Brain pericyte (primary cell): Measurements from ENCODE around the gene CGREF1.
"Not testable (repeated sequence)": the region's sequence is repeated elsewhere in the genome, so short reads cannot be mapped to it uniquely, and the experiment has no call there.

ENCODE experiments used
- DNase-seq: peaks from one replicate; pipeline ENCODE4 v3.0.0-alpha.2; 2012; ENCODE audit warnings: low read depth, low spot score

Gene CGREF1

GRCh38 chr2:27137322-27137935 lies 18.5 kb upstream of the CGREF1 start:
- no peak for DNase-seq

GRCh38 chr2:27136751-27137150 lies 17.8 kb upstream of the CGREF1 start:
- DNase-seq: no peak

GRCh38 chr2:27135478-27135955 lies 16.6 kb upstream of the CGREF1 start:
- DNase-seq: no peak

DNA sequence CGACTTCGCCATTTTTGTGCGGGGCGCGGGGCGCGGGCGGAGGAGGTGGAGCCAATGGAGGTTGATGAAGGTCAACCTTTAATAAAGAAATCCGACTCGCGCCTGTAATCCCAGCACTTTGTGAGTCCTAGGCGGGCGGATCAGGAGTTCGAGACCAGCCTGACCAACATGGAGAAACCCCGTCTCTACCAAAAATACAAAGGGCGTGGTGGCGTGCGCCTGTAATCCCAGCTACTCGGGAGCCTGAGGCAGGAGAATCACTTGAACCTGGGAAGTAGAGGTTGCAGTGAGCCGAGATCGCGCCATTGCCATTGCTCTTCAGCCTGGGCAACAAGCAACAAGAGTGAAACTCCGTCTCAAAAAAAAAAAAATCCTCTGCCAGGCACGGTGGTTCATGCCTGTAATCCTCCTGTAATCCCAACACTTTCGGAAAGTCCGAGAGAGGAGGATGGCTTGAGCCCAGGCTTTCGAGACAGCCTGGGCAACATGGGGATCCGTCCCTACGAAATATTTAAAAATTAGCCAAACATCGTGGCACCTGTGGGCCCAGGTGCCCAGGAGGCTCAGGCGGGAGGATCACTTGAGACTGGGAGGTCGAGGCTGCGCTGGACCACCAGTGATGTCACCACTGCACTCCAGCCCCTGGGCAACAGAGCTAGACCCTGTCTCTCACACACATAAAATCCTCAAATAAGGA lies 16.0 kb upstream of the CGREF1 start:
- DNase-seq: no peak

DNA sequence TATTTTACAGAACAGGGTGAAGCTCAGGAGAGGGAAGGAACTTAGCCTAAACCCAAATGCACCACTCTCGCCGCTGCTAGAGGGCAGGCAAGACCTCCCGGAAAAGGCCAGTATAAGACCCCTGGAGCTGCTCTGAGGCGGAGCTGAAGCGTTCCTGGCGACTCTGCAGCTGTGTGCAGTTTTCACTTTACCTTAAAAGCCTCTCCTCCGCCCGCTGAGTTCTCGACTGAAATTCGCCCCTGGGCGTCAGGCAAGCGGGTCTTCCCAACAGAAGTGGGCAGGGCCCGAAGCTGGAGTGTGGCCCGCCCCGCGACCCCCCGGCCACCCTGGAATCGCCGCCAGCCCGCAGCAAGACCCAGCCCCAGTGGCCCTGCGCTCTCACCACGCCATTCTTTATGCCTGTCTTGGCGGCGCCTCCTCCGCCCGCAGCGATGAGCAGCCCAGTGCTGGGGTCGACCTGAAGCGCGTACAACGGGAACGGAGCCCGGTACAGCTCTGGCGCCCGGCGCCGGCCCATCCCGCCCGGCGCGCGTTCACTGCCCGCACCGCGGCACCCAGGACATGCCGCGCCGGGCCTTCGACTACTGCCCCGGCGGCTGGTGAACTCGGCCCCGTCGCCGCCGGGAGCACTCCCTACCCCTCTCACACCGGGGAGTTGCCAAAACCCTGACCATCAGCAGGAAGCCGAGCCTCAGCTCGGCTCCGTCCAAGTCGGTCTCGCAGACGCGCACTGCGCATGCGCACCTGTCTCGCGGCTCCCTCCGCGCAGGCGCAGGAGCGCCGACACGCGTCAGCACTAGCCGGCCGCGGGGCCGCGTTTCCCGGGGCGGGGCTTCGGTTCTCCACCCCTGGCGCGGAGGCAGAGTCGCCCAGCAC lies 15.2 kb upstream of the CGREF1 start, which contains the start of gene PREB:
Gene PREB, minus strand, starts transcription at position 732 of the 876 bp plus-strand sequence. Its CDS starts 215 bp downstream, at position 517.
- DNase-seq: peak; percentile 91

- no peak for DNase-seq
Measured at GRCh38 chr2:27133195-27133875, 14.4 kb upstream of the CGREF1 start.

GRCh38 chr2:27131429-27131828 lies 12.5 kb upstream of the CGREF1 start:
- no peak for DNase-seq

DNA sequence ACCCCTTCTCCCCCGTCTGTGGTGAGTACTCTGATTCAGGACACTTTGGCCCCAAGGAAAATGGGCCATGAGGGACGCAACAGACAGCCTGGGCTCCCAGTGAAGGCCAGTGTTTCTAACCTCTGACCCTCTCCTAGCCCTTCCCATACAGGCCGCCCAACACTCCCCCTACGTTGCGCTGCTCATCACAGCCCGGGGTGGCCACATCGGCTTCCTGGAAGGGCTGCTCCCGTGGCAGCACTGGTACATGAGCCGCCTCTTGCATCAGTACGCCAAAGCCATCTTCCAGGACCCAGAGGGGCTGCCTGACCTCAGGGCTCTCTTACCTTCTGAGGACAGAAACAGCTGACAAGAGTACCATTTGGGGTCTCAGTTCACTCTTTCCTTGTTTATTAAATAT lies 11.5 kb upstream of the CGREF1 start:
- no peak for DNase-seq

GRCh38 chr2:27128668-27129571 lies 10.0 kb upstream of the CGREF1 start:
- DNase-seq: no peak

- no peak for DNase-seq
Measured at GRCh38 chr2:27127883-27128667, 9.1 kb upstream of the CGREF1 start.

DNA sequence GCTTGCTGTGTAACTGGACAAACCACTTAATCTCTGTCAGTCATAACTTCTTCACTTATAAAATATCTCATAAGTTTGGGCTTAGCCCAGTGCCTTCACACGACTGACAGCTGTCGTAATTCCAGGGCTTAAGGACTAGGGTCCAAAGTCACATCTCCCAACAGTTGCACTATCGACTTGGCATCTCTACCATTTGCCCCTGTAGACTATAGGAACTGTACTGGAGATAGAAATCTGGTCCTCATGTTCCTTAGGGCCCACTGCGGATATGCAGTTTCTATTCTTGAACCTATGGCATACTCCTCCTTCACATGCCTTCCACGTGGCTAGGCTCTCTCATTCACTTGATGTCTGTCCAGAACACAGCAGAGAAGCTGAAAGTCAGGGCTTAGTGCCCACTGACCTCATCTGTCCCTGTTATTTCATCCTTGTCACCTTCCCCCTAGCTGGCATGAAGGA lies 7.4 kb upstream of the CGREF1 start:
- no peak for DNase-seq

- DNase-seq: no peak
Measured at GRCh38 chr2:27125104-27125503, 6.2 kb upstream of the CGREF1 start.

- DNase-seq: no peak
Measured at GRCh38 chr2:27123302-27124150, 4.6 kb upstream of the CGREF1 start, which contains the start of gene ABHD1. TSS of gene ABHD1 (plus strand) at chr2:27123815. CDS start at chr2:27123949, 134 bp downstream.

DNA sequence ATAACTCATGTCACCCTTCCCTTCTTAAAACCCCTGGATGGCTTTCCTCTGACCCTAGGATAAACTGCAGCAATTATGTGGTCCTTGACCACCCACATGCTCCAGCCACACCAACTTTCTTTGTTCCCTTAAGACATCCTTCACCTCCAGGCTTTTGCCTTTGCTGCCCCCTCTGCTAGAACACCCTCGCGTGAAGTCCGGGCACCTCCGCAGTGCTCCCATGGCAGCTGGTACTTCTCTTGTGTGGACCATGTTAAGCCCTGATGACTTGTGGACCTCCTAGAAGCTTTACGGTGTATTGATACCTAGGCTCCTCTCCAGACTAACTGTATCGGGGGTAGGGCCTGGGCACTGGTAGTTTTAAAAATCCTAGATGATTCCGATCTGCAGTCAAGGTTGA lies 3.9 kb upstream of the CGREF1 start:
- DNase-seq: no peak

DNA sequence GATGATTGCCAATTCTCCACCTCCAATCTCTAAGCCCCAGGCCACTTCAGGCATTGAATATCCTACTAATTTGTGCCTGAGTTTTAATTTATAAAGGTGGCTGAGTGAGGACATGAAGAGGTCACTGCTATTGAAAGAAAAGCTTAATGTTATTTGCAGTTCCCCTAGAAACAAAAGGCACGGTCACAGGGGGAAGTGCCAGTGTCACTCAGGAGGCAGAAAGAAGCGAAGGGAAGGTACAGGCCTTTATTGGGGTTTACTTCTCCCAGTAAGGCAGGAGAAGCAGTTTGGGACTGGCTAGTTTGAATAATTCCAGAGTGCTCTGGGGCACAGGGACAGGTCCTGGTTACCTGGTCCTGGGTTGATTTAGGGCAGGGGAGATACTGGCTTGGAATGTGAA lies 3.0 kb upstream of the CGREF1 start:
- no peak for DNase-seq

GRCh38 chr2:27119330-27119670 lies 372 bp upstream of the CGREF1 start:
- not testable (repeated sequence) for DNase-seq

DNA sequence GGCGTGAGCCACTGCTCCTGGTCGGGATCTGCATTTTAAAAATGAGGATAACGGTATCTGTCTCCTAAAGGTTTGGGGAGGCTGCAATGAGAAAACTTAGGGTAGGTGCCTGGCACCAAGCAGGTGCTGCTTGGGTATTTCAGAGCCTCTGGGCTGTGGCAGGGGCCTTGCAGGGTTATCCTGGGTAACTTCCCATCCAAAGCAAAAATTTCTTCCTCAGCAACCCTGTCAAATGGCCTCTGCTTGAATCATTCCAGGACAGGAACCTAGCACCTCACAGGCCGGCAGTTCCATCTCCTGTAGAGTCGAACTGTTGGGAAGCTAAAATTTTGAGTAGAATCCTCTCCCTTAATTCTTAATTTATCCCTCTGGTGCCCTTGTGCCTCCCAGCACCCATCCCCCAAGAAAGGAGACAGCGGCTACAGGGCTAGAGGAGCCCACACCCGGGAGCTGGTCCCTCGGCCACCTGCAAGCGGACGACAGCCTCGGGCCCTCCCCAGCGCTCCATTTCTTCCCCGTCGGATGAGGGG lies 868 bp downstream of the CGREF1 start:
- DNase-seq: no peak

DNA sequence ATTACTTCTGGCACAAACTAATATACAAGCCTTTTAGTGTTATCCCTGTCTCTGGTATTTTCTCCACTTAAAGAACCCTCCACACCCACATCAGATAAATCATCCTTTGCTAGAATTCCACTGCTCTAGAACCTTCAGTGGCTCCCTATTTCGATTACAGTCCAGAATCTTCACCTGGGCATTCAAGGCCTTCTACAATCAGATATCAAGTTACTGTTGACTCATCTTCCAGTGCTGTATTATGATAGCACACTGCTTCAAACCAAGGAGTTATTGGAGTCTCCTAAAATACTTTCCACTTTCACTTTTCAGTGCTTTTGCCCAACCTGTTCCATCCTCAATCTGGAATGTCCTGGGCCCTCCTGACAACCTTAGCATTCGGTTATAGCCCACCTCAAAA lies 3.4 kb downstream of the CGREF1 start:
- no peak for DNase-seq
